ENCODE data around the gene PEAK3. TPM values are rescaled to one million over a fixed set of nuclear protein-coding genes. Genes with fewer than 3 reads are reported as not detected.

The PEAK3 gene
- total RNA-seq, 1 donor from 2014 or later: not detected

DNA sequence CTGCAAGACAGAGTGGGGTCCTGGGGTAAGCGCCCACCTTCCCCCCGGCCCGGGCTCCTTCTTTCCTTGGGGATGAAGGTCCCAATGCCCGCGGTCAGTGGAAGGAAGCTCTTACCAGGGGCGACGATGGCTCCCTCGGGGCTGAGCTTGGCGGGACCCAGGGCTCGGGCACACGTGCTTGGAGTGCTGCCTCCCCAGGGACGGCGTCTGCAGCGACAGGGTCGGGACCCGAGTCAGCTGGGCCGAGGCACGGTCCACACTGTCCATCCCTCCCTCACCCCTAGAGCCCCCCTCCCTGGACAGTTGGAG, 29.2 kb downstream of the PEAK3 start:
- Mint-ChIP-seq H3K4me3 (ENCODE audit: unreplicated experiment) (no peak overlapping the region), H3K36me3 (ENCODE audit: unreplicated experiment) (no peaks in the 10 kb centered on the region), H3K27me3 (ENCODE audit: unreplicated experiment) (peaks cover 3% of the 10 kb centered on the region), H3K4me1 (ENCODE audit: low read depth, unreplicated experiment) (peaks cover 1% of the 10 kb centered on the region), H3K27ac (ENCODE audit: unreplicated experiment) (no peak overlapping the region), H3K9me3 (ENCODE audit: unreplicated experiment) (peaks cover 1% of the 10 kb centered on the region)
- TF ChIP-seq, protein P1, sequence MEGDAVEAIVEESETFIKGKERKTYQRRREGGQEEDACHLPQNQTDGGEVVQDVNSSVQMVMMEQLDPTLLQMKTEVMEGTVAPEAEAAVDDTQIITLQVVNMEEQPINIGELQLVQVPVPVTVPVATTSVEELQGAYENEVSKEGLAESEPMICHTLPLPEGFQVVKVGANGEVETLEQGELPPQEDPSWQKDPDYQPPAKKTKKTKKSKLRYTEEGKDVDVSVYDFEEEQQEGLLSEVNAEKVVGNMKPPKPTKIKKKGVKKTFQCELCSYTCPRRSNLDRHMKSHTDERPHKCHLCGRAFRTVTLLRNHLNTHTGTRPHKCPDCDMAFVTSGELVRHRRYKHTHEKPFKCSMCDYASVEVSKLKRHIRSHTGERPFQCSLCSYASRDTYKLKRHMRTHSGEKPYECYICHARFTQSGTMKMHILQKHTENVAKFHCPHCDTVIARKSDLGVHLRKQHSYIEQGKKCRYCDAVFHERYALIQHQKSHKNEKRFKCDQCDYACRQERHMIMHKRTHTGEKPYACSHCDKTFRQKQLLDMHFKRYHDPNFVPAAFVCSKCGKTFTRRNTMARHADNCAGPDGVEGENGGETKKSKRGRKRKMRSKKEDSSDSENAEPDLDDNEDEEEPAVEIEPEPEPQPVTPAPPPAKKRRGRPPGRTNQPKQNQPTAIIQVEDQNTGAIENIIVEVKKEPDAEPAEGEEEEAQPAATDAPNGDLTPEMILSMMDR (IDR thresholded peaks at IDR 0.05; ENCODE audit: partially characterized antibody, unreplicated experiment): no peak
- no peak for DNase-seq

DNA sequence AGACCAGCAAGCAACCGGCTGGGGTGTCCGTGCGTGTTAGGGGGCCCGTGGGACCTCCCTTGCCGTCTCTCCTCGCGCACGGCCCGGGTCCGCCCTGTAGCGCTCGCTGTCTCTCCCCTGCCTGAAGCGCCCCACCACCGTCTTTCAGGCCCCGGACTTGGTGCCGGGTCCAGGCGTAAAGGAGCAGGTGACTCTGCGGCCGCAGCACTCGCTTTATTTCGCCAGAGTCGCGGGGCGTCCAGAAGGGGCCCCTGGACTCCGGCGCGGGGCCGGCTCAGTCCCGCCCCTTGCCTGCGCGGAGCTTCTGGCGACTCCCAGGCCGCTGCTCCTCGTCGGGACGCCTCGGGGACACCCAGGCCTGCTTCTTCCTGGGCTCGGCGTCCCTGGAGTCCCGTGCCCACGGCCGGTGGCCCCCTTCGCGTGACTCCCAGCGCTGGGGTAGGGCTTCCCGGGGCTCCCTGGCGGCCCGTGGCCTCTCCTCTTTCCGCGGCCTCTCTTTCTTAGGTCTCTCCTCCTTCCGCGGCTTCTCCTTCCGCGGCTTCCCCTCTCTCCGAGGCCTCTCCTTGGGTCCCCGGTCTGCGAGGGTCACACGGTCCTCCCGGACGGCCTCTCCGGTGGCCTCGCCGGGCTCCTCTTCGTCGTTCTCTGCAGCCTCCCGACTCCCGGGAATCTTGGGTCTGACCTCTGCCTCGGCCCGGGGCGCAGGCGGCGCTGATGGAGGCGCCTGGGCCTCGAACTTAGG, 29.7 kb downstream of the PEAK3 start:
- Mint-ChIP-seq H3K9me3 (ENCODE audit: unreplicated experiment) (peaks cover 1% of the 10 kb centered on the region), H3K4me3 (ENCODE audit: unreplicated experiment) (no peak overlapping the region), H3K36me3 (ENCODE audit: unreplicated experiment) (no peaks in the 10 kb centered on the region), H3K27me3 (ENCODE audit: unreplicated experiment) (peaks cover 3% of the 10 kb centered on the region), H3K27ac (ENCODE audit: unreplicated experiment) (no peak overlapping the region), H3K4me1 (ENCODE audit: low read depth, unreplicated experiment) (peaks cover 1% of the 10 kb centered on the region)
- TF ChIP-seq, protein P1 (IDR thresholded peaks at IDR 0.05; ENCODE audit: partially characterized antibody, unreplicated experiment): no peak
- no peak for DNase-seq

DNA sequence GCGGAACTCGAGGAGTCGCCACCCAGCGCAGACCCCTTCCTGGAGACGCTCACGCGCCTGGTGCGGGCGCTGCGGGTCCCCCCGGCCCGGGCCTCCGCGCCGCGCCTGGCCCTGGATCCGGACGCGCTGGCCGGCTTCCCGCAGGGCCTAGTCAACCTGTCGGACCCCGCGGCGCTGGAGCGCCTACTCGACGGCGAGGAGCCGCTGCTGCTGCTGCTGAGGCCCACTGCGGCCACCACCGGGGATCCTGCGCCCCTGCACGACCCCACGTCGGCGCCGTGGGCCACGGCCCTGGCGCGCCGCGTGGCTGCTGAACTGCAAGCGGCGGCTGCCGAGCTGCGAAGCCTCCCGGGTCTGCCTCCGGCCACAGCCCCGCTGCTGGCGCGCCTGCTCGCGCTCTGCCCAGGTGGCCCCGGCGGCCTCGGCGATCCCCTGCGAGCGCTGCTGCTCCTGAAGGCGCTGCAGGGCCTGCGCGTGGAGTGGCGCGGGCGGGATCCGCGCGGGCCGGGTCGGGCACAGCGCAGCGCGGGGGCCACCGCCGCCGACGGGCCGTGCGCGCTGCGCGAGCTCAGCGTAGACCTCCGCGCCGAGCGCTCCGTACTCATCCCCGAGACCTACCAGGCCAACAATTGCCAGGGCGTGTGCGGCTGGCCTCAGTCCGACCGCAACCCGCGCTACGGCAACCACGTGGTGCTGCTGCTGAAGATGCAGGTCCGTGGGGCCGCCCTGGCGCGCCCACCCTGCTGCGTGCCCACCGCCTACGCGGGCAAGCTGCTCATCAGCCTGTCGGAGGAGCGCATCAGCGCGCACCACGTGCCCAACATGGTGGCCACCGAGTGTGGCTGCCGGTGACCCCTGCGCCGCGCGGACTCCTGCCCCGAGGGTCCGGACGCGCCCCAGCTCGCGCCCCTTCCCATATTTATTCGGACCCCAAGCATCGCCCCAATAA, 30.6 kb downstream of the PEAK3 start:
- Mint-ChIP-seq H3K27me3 (ENCODE audit: unreplicated experiment) (peaks cover 3% of the 10 kb centered on the region), H3K36me3 (ENCODE audit: unreplicated experiment) (no peaks in the 10 kb centered on the region), H3K4me1 (ENCODE audit: low read depth, unreplicated experiment) (peaks cover 1% of the 10 kb centered on the region), H3K9me3 (ENCODE audit: unreplicated experiment) (peaks cover 1% of the 10 kb centered on the region), H3K27ac (ENCODE audit: unreplicated experiment) (no peak overlapping the region), H3K4me3 (ENCODE audit: unreplicated experiment) (no peak overlapping the region)
- DNase-seq: no peak
- TF ChIP-seq, protein P1 (IDR thresholded peaks at IDR 0.05; ENCODE audit: partially characterized antibody, unreplicated experiment): no peak

DNA sequence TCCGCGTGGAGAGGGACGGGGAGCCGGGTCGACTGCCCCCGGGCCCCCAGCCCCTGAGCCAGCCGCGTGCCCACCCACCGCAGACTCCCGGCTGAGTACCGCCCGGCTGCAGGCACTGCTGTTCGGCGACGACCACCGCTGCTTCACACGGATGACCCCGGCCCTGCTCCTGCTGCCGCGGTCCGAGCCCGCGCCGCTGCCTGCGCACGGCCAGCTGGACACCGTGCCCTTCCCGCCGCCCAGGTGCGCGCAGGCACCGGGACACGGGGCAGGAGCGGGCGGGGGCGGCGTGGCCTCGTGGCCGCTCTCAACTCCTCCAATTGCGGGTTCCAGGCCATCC, 31.2 kb downstream of the PEAK3 start:
- Mint-ChIP-seq H3K4me1 (ENCODE audit: low read depth, unreplicated experiment) (peaks cover 1% of the 10 kb centered on the region), H3K27ac (ENCODE audit: unreplicated experiment) (no peak overlapping the region)
- TF ChIP-seq, protein P1 (IDR thresholded peaks at IDR 0.05; ENCODE audit: partially characterized antibody, unreplicated experiment): no peak

More for the DNA sequence above, 31.2 kb downstream of the PEAK3 start:
- H3K27me3 Mint-ChIP-seq (ENCODE audit: unreplicated experiment): peaks cover 6% of the 10 kb centered on the region
- no peak for DNase-seq
- H3K9me3 Mint-ChIP-seq (ENCODE audit: unreplicated experiment): peaks cover 1% of the 10 kb centered on the region
- no peaks in the 10 kb centered on the region for H3K36me3 Mint-ChIP-seq (ENCODE audit: unreplicated experiment)
- no peak overlapping the region for H3K4me3 Mint-ChIP-seq (ENCODE audit: unreplicated experiment)
